Endodermal cell (in vitro differentiated cells): ENCODE measurements around the gene ABRAXAS1. TPM values are rescaled to one million over a fixed set of nuclear protein-coding genes. Genes with fewer than 3 reads are reported as not detected.
"Not testable (repeated sequence)": the region's sequence is repeated elsewhere in the genome, so short reads cannot be mapped to it uniquely, and the experiment has no call there.

ENCODE experiments used
- DNase-seq: peaks from one replicate; pipeline ENCODE4 v3.0.0-alpha.2; 2017
- H3K27ac ChIP-seq: 2 replicates; pipeline ENCODE4 v1.5.1; 2013; ENCODE audit warnings: mild to moderate bottlenecking, low read depth, low read length, moderate library complexity
- H3K27me3 ChIP-seq: 2 replicates; pipeline ENCODE4 v1.6.1; 2013; ENCODE audit warnings: mild to moderate bottlenecking, low read length, moderate library complexity; ENCODE audit not compliant: insufficient read depth, control insufficient read depth, poor library complexity, severe bottlenecking
- H3K36me3 ChIP-seq: 2 replicates; pipeline ENCODE4 v1.7.0; 2013; ENCODE audit warnings: mild to moderate bottlenecking, low read length, moderate library complexity; ENCODE audit not compliant: control insufficient read depth, insufficient read depth
- H3K4me1 ChIP-seq: one replicate; pipeline ENCODE4 v1.7.0; 2013; ENCODE audit warnings: low read length; ENCODE audit not compliant: control insufficient read depth, insufficient read depth
- H3K4me3 ChIP-seq: 2 replicates; pipeline ENCODE4 v1.5.1; 2013; ENCODE audit warnings: mild to moderate bottlenecking, low read length, moderate library complexity
- H3K9ac ChIP-seq: 2 replicates; pipeline ENCODE4 v1.6.1; 2013; ENCODE audit warnings: mild to moderate bottlenecking, low read length, moderate library complexity; ENCODE audit not compliant: poor library complexity, severe bottlenecking; ENCODE audit errors: extremely low read depth
- H3K9me3 ChIP-seq: 2 replicates; pipeline ENCODE4 v1.6.1; 2013; ENCODE audit warnings: mild to moderate bottlenecking, low read length, moderate library complexity; ENCODE audit not compliant: control insufficient read depth
- H3K27ac Mint-ChIP-seq: 2 replicates; pipeline ENCODE4 v1.8.0; 2020; ENCODE audit warnings: mixed read lengths
- H3K27me3 Mint-ChIP-seq: 2 replicates; pipeline ENCODE4 v1.8.0; 2021; ENCODE audit warnings: mild to moderate bottlenecking, mixed read lengths; ENCODE audit not compliant: insufficient read depth
- H3K36me3 Mint-ChIP-seq: 2 replicates; pipeline ENCODE4 v1.8.0; 2020; ENCODE audit warnings: low read depth, mixed read lengths
- H3K4me1 Mint-ChIP-seq: 2 replicates; pipeline ENCODE4 v1.8.0; 2020; ENCODE audit warnings: mixed read lengths
- H3K4me3 Mint-ChIP-seq: 2 replicates; pipeline ENCODE4 v1.8.0; 2020; ENCODE audit warnings: mild to moderate bottlenecking, moderate library complexity, mixed read lengths
- H3K9me3 Mint-ChIP-seq: 2 replicates; pipeline ENCODE4 v1.8.0; 2020; ENCODE audit warnings: mild to moderate bottlenecking, mixed read lengths
- CTCF ChIP-seq: fragments of 200-600 bp; sonication (generic); conservative IDR thresholded peaks from 2 replicates; pipeline ENCODE4 v1.5.0; 2021; ENCODE audit warnings: antibody characterized with exemption, mild to moderate bottlenecking
- WGBS, 2 experiments: methylation state at CpG; one replicate each; pipeline versions ENCODE4 v1.1.5 to v1.1.7; 2013; ENCODE audit warnings: missing lambda C conversion rate in 2 of 2, mixed read lengths in 1 of 2; ENCODE audit not compliant: insufficient coverage in 1 of 2, insufficient read length in 1 of 2; 5-methylcytosine and 5-hydroxymethylcytosine counted together
- total RNA-seq, 2 donors: library from RNA; stranded (reverse); fragmentation: NEBNext Ultra II Directional in 1 of 2; extraction: Animal tissue kit (Norgen Biotek cat#: 25700) in 1 of 2; gene quantifications; 2 replicates in 1 of 2; 3 replicates in 1 of 2; pipeline ENCODE4 v1.2.1, GENCODE V29; 2021

The ABRAXAS1 gene
- total RNA-seq, 2 donors from 2014 or later, result 26.0 to 26.6 TPM

- 98% methylated on average over 8 to 10 of the region's 10 CpGs for WGBS, 2 experiments
- Histone ChIP-seq H3K9me3 (no peaks in the 10 kb centered on the region), H3K4me3 (no peak overlapping the region), H3K4me1 (no peaks in the 10 kb centered on the region), H3K36me3 (no peaks in the 10 kb centered on the region), H3K27ac (no peak overlapping the region), H3K27me3 (no peaks in the 10 kb centered on the region), H3K9ac (no peak overlapping the region)
- Mint-ChIP-seq H3K27me3 (no peaks in the 10 kb centered on the region), H3K9me3 (no peaks in the 10 kb centered on the region), H3K36me3 (no peaks in the 10 kb centered on the region), H3K4me3 (no peak overlapping the region), H3K4me1 (no peaks in the 10 kb centered on the region), H3K27ac (no peak overlapping the region)
- TF ChIP-seq CTCF, result no peak
- no peak for DNase-seq
Measured at GRCh38 chr4:83504996-83505395, 20.1 kb upstream of the ABRAXAS1 start.

- H3K27ac ChIP-seq, result no peak overlapping the region
- Mint-ChIP-seq H3K9me3 (no peaks in the 10 kb centered on the region), H3K27me3 (no peaks in the 10 kb centered on the region), H3K36me3 (no peaks in the 10 kb centered on the region), H3K4me3 (no peak overlapping the region), H3K27ac (no peak overlapping the region), H3K4me1 (no peaks in the 10 kb centered on the region)
- no peak for TF ChIP-seq CTCF
- no peaks in the 10 kb centered on the region for H3K27me3 ChIP-seq
- H3K9me3 ChIP-seq, result no peaks in the 10 kb centered on the region
- no peaks in the 10 kb centered on the region for H3K36me3 ChIP-seq
- no peak overlapping the region for H3K4me3 ChIP-seq
- DNase-seq, result no peak
- H3K9ac ChIP-seq, result no peak overlapping the region
- 58 to 81% methylated on average over 3 to 4 of the region's 4 CpGs for WGBS, 2 experiments
- H3K4me1 ChIP-seq, result no peaks in the 10 kb centered on the region
Measured at GRCh38 chr4:83504503-83504902, 19.6 kb upstream of the ABRAXAS1 start.

DNA sequence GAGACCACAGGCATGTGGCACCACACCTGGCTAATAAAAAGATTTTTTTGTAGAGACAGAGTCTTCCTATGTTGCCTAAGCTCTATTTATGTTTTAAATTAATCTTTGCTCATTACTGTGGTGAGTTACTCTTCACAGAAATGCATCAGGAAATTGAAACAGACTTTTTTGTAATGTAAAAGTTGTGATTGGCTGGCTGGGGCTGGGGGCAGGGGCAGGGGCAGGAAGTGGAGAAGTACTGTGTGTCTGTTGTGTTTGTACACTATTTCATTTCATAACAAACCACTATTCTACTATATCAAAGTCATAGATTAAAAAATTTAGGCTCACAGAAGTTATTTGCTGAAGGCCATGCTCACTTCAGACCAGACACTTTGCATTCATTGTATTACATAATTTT lies 19.1 kb upstream of the ABRAXAS1 start:
- H3K9ac ChIP-seq, result no peak overlapping the region
- H3K9me3 ChIP-seq, result no peaks in the 10 kb centered on the region
- Mint-ChIP-seq H3K4me1 (no peaks in the 10 kb centered on the region), H3K27me3 (no peaks in the 10 kb centered on the region), H3K27ac (no peak overlapping the region), H3K36me3 (no peaks in the 10 kb centered on the region), H3K9me3 (no peaks in the 10 kb centered on the region), H3K4me3 (no peak overlapping the region)
- no peaks in the 10 kb centered on the region for H3K27me3 ChIP-seq
- H3K4me3 ChIP-seq, result no peak overlapping the region
- H3K27ac ChIP-seq, result no peak overlapping the region
- H3K36me3 ChIP-seq, result no peaks in the 10 kb centered on the region
- TF ChIP-seq CTCF, result no peak
- H3K4me1 ChIP-seq, result no peaks in the 10 kb centered on the region
- DNase-seq, result no peak

GRCh38 chr4:83501671-83502070 lies 16.8 kb upstream of the ABRAXAS1 start:
- H3K36me3 ChIP-seq, DNase-seq, H3K4me1 ChIP-seq, H3K9me3 ChIP-seq, H3K27me3 ChIP-seq, H3K4me1 Mint-ChIP-seq, H3K9me3 Mint-ChIP-seq, H3K36me3 Mint-ChIP-seq, H3K27ac Mint-ChIP-seq, H3K9ac ChIP-seq, H3K27me3 Mint-ChIP-seq, H3K4me3 ChIP-seq, H3K4me3 Mint-ChIP-seq, H3K27ac ChIP-seq: not testable (repeated sequence)
- 96% methylated on average over 2 to 3 of the region's 3 CpGs for WGBS, 2 experiments
